PC-3 (cell line): Measurements from ENCODE around the gene EIF2AK3.

Source experiments
- CTCF ChIP-seq: fragments of 300-600 bp; sonication (generic); conservative IDR thresholded peaks from 2 replicates; pipeline ENCODE4 v1.5.1; 2017; ENCODE audit warnings: antibody characterized with exemption, low read depth, mild to moderate bottlenecking, low read length
- EZH2phosphoT487 ChIP-seq: fragments of 300-600 bp; sonication (generic); IDR thresholded peaks from 2 replicates; pipeline ENCODE4 v1.6.1; 2018; ENCODE audit warnings: mild to moderate bottlenecking, antibody characterized with exemption, low read length, borderline replicate concordance

GRCh38 chr2:88659538-88659915, 32.3 kb upstream of the EIF2AK3 start:
- TF ChIP-seq CTCF (no peak), EZH2phosphoT487 (no peak)
